NCI-H1105 (cell line): ENCODE data around the gene ADAMTS4.
A peak's percentile ranks its signal among the peaks of the same experiment; 100 is the strongest.

ENCODE experiments used
- DNase-seq: peaks from one replicate; lab custom pipeline; 2025; lab: John Stamatoyannopoulos, UW

The ADAMTS4 gene

DNA sequence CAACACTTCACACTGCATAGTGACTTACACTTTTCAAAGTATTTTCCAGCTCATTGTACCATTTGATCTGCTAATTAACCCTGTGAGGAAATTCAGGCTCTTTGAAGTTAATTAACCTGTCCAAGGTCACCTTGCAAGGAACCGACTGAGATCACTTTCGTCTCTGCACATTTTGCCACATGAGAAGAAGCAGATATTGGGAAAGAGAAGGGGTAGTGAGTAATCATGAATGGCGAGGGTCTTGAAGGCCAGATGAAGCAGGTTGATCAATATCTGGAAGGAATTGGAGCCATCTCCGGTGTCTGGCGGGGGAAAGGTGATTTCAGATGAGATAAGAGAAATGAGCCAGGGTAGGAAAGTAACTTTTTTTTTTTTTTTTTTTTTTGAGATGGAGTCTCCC is 21.1 kb upstream of the ADAMTS4 start:
- no peak for DNase-seq

DNA sequence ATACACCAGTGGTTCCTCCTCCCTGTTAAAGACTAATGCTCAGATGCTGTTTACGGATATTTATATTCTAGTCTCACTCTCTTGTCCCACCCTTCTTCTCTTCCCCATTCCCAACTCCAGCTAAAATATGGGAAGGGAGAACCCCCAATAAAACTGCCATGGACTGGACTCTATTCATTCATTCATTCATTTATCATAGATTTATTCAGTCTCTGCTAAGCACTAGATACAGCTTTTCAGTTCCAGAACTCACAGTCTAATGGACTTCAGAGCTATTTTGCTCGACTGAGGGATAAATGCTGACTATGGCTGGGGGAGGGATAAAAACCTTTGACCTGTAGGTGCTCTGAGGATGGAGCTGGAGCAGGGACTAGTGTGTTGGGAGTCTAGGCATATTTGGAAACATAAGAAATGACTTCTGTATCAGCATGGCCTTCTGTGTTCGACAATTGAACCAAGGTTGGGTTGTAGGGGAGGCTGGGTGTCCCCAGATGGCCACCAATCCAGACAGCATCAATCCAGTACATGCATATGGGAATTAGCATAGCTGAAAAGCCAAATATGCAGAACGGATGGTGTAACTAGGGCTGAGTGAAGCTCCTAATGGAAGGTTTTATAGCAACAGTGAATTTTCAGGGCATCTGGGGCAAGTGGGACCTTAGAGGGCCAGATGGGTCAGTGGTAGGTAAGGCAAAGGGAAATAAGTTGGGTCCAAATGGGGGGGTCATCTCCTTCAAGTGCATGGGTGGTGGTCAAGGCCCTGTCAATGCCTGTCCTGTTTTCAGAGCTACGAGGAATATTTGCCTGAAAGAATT is 20.4 kb upstream of the ADAMTS4 start:
- DNase-seq: no peak

DNA sequence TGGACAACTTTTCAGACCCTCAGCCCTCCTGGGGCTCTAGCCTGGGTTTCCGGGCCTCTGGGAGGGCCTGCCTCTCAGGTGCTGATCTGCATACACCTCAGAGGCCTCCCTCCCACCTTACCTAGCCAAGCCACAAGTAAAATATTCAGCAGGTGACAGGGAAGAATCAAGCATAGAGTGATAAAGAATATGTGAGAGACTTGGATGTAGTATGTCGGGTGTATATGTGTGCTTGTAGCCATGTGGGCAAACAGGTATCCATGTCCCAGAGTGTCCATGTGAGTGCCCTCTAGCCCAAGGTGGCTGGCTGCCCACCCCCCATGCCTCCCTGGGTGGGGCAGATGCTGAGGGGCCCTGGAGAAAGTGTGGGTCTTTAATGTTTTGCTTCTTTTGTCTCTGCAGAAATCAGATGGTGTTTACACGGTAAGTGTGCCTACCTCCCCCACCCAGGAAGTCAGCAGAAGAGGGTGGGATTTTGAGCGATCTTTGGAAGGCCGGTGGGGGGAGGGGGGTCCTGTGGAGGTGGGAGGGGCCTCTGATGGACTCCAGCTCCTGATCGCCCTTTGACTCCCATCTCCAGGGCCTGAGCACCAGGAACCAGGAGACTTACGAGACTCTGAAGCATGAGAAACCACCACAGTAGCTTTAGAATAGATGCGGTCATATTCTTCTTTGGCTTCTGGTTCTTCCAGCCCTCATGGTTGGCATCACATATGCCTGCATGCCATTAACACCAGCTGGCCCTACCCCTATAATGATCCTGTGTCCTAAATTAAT is 19.6 kb upstream of the ADAMTS4 start:
- no peak for DNase-seq

DNA sequence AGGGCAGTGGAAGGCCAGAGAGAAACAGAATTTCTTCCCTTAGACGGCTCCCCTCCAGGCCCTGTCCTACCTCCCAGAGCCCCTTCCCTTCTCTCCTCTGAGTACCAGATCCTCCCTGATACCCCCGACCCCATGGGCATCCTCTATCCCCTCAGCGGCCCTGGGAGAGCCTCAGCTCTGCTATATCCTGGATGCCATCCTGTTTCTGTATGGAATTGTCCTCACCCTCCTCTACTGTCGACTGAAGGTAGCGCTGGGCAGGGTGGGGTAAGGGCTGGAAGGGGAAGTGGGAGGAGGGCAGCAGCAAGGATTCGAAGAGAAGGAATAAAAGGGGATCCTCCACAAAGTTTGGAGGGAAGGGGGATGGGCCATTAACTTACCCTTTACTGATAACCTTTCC is 19.0 kb upstream of the ADAMTS4 start:
- DNase-seq: no peak

DNA sequence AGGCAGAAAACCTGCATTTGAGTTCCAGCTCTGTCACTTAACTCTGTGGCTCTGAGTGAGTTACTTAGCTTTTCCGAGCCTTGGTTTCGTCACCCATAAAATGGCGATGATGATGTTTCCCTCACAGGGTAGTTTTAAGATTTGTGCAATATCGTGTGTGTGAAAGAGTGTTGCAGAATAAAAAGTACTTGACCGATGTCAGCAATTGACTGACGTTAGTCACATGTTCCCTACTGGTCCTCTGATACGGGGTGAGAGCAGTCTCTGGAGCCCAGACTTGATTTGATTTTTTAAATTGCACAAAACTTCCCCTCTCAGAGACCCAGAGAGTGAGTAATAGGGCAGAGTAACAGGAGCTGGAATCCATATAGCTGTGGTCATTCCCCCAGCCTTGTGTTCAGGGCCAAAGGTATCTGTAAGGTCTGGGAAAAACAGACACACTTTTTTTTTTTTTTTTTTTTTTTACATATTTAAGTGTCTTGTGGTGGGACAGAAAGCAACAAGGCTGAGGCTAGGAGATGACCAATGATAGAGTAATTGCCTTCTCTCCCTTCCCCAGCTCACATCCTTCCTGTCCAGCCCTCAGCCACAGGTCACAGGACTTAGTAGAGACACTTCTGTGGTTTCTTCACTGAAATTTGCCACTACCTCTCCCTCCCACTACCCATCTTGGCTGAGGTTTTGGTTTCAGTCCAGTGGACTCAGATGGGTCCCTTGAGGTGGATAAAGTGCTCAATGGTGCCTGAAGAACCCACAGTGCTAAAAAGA is 18.3 kb upstream of the ADAMTS4 start:
- DNase-seq: no peak

DNA sequence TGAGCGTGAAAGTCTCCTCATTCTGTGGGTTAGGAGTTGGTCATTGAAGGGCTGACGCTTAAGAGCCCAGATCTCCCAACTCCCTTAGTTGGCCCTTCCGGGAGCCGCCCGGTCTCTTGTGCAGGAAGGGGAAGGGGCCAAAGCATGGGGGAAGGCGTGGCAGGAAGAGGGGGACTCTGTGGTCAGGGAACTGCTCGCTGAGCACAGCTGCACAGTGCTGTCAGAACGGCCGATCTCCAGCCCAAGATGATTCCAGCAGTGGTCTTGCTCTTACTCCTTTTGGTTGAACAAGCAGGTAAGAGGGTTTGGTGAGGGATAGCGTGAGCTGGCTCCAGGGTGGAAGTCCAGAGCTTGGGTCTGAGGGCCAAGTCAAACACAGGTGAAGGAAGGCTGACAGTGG is 16.2 kb upstream of the ADAMTS4 start, which contains the start of gene FCER1G:
Gene FCER1G (plus strand): TSS at position 220 of the 400 bp plus-strand sequence. CDS start 27 bp downstream, at position 247.
- no peak for DNase-seq

DNA sequence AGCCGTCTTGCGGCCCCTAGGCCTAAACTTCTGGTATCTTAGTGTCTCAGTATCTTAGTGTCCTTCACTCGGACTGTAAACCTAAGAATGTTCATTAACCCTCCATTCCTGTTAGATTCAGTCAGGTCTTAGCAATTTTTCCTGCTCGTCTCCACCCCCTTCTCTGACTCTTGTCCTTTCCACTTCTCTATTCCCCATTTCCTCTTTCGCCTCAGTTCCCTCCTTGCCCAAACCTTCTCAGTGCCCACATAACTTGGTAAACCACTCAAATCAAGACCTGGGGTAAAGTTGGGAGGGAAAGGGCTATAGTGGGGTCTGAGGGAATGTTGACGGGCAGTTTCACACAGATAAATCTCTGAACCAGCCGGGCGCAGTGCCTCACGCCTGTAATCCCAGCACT is 15.5 kb upstream of the ADAMTS4 start:
- no peak for DNase-seq

DNA sequence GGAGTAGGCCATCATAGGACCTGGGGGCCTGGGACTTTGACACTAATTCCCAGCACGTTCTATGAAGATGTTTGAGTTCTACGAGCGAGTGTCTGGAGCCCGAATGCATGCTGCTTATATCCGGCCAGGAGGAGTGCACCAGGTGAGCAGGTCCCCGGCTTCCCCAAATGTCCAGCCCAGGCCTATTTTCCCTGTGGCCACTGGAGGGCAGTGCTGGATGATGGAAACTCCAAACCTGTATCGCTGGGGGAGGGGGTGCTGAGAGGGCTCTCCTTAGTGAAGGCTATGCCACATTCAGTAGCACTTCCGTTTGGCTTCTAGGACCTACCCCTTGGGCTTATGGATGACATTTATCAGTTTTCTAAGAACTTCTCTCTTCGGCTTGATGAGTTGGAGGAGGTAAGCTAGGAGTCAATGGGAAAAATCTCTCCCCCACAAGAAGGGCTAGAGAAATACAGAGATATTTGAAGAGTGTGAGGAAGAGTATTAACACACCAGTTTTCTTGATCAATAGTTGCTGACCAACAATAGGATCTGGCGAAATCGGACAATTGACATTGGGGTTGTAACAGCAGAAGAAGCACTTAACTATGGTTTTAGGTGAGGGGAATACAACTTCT is 11.0 kb upstream of the ADAMTS4 start:
- DNase-seq: peak; percentile 55

DNA sequence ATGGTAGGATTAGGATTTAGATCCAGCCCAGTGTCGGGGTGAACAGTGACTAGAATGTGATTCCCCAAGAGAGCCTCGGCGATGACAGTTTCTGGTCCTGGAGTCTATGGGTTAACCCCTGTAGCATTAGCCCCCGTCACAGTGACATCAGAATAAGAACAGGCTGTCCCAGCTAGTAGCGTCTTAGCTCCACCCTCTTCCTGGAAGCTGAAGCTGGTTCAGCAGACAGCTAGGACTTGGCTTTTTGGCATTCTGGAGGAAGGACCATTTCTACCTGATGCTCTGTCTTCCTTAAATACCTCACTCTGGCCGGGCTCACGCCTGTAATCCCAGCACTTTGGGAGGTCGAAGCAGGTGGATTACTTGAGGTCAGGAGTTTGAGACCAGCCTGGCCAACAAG is 8.3 kb upstream of the ADAMTS4 start:
- no peak for DNase-seq

DNA sequence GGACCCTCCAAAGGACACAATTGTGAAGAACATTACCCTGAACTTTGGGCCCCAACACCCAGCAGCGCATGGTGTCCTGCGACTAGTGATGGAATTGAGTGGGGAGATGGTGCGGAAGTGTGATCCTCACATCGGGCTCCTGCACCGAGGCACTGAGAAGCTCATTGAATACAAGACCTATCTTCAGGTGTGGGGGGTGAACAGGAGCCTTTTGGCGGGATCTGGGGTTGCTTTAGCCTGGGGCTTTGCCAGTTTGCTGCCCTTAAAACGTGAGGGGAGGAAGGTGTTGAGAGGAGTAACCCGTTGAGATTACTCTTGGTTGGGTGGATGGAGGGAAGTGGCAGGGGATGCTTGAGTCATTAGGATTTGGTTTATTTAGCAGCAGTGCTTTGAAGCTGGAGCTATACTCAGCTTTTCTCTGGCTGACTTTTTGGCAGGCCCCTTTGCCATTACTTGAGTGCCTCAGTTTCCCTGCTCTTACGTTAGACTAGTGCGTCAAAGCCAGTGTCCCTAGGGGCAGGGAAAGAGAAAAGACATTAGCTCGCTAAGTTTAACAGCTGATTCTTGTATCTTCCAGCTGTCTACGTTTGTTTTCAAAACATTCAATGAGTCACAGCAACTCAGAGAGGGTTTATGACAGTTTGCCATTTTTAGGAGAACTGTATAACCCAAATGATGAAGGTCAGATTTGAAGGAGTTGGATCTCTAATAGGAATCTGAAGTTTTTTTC is 7.7 kb upstream of the ADAMTS4 start:
- DNase-seq: no peak

DNA sequence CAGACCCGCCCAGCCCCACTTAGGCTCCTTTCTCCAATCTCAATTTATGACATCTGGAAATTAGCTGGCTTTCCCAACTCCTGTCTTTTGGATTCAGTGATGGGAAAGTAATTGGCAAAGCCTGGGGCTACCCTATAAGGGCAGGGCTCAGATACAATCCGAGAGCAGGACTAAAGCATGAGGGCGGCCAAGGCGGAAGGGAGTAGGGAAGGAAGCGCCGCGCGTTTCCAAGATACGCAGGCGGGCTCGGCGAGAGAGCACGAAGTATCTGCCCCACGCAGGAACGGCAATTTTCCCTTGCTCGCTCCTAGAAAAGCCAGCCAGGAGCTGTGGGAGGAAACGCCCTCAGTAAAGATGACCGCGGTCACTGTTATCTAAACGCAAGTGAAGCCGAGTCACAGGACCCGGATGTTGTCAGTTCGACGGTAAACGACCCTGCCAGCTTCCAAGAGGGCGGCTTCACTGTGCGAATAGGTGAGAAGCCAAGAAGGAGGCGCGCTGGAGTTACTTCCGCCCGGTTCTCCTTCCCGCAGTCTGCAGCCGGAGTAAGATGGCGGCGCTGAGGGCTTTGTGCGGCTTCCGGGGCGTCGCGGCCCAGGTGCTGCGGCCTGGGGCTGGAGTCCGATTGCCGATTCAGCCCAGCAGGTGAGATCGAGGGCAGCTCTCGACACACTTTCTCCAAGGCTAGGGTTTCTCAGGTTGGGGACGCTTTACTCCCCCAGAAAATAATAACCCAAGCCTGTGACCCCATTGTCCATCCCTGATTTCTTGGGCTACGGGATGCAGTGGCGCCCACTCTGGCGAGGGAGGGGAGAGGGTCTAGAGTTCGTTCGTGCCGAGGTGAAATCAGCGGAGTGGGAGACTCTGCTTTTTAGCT is 3.2 kb upstream of the ADAMTS4 start, which contains the start of gene NDUFS2:
Gene NDUFS2 (plus strand): TSS at position 532 of the 877 bp plus-strand sequence. CDS start 19 bp downstream, at position 551.
- DNase-seq: peak; percentile 99

DNA sequence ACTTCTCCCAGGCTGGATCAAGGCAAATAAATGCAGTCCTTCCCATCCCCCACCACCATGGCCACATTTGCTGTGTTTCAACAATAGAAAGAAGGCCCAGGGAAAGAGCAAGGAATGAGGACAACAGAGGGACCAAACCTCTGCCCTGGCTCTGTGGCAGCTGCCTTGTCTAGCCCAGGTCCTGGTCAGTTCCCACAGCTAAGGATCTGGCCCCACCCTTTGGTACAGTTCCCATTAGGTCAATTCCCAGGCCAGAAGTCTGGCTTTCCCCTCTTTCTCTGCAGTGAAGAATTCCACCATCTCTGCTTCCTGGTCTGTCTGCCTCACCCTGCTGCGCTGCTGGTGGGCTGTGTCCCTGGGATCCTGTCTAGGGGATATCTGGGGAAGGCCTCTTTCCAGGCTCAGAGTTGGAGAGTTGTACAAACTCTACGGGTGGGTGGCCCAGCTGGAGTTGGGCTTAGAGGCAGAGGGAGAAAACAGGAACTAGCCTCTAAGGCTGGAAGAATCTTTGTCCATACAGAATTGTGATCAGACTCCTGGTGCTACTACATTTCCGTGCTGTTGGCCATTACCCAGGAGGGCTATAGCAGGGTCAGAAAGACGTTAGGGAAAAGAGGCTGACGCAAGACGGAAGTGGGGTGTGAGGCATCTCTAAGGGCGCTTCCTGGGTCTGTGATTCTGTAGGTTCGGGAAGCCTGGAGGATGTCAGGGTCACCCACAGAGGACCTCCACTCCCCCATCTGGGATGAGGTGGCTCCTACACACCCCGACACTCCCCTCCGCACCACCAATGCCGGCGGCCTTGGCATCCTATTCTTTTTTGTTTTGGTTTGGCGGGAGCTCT is 2.4 kb upstream of the ADAMTS4 start:
- DNase-seq: no peak

DNA sequence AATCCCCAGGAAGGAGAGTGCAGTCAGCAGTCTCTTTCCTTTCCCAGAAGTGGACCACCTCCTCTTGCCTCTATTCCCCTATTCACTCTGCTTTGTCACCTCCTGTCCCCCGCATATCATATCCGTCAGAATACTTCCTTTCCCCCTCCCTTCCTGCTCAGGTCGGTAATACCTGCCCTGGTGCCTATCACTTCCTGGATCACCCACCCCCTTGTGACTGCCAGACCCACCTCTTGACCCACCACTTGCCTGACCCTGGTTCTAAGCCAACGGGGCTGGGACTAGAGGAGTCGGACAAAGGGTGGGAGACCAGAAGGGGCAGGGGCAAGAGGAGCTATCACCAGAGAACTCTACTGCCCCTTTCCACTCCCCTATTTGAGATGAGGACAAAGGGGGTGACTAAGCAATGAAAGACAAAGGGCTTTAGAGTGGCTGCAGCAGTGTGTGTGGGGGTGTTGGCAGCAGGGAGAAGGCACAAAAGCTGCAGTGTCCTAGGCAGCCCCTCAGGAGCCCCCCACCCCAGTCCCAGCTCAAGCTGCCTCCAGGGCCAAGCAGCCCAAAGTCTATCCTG is 1.7 kb upstream of the ADAMTS4 start:
- DNase-seq: no peak

DNA sequence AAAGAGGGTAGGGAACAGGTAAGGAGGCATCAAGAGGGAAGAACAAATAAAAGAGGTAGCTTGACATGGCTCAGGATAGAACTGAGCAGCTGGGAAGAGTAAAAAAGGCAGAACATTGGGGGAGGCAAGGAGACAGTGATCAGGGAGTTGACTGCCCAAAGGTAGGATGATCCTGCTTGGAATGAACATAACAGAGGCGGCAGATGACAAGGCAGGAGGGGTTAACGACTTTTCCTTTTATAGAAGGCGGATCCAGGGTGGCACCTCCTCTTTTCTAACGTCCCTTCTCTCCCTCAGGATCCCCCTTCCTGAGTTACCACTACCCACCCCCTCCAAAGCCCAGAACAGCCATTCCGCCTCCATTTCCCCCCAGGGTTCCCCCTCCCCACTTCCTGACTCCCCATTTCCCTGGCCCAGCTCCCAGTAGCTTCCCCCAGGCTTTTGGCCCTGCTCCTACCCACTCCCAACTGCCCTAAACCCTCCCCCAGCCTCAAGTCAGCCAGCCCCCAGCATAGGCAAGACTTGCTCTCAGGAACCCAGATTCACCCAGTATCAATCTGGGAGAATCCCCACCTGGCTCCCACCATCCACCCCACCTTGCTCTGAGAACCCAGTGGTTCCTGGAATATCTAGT is 769 bp upstream of the ADAMTS4 start:
- DNase-seq: no peak

DNA sequence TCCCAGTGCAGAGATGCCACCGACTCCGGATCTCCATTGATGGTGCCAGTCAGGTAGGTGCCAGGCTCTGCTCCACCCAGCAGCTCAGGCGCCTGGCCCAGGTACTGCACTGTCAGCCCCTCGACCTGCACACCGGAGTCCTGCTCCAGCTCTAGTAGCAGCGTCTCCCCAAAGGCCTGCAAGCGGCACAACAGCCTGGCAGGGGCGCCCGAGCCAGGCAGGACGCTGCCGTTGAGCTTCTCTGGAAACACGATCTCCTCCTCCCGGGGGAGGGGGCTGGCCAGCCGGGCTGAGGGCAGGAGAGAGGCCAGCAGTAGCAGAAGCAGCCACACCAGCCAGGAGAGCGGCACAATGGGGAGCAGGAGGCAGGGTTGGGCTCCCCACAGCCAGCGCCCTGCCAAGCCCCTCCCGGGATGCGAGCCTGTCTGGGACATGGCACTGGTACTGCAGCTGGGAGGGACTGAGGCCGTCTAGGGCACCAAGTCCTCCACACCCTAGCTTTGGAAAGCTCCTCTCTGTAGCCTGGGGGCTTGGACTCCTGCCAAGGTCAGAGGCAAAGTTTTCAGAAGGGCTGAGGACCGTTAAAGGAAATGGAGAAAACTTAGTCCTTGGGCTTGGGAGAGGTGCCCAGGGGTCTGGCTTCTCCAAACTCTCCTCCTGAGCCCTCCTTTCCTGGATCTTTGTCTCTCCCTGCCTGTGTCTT is 509 bp downstream of the ADAMTS4 start:
- DNase-seq: peak; percentile 24

DNA sequence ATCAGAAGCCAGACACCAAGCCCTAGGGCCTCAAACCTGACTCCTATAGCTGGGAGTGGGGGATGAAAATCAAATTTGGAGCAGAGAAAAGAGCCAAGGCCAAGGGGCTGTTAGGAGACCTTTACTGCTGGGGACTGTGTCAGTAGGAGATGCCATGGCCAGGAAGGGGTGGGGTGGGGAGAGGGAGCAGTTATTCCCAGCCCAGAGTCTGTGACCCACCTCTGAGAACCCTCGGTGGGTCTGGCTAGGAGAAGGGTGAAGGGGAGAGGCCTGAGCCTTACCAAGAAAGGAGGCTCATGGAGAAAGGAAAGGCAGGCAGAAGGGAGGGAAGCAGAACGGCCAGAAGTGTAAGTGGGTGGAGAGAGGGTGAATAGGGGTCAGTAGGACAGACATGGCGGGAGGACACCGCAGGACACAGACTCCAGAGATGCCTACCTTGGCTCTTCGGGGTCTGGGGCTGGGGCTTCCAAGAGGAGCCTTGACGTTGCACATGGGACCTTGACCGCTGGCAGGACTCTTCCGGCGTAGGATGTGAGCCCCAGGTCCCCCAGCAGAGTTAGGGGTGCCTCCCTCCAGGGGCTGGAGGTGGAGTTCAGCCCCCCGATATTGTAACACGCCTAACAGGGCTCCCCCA is 1.2 kb downstream of the ADAMTS4 start:
- no peak for DNase-seq
